Measurements from ENCODE around the gene HHIP.

Gene HHIP

GRCh38 chr4:144645631-144646522, at the start of gene HHIP:
TSS of gene HHIP (plus strand) at chr4:144646156. CDS start at chr4:144646676, 520 bp downstream.
- H3K27ac Mint-ChIP-seq = no peak within 1 kb of the TSS
- peak within 1 kb of the TSS; percentile 90 for H3K4me3 Mint-ChIP-seq
- peaks cover 21% of the 10 kb centered on the region for H3K4me1 Mint-ChIP-seq (ENCODE audit: low read depth)
- H3K9me3 Mint-ChIP-seq = no peaks in the 10 kb centered on the region
- H3K27me3 Mint-ChIP-seq (ENCODE audit: low read depth) = peaks cover 65% of the 10 kb centered on the region
- H3K36me3 Mint-ChIP-seq (ENCODE audit: low read depth) = no peaks in the 10 kb centered on the region

- no peaks in the 10 kb centered on the region for H3K27me3 Mint-ChIP-seq (ENCODE audit: low read depth)
- peaks cover 3% of the 10 kb centered on the region for H3K9me3 Mint-ChIP-seq
- H3K4me3 Mint-ChIP-seq = no peak overlapping the region
- no peaks in the 10 kb centered on the region for H3K36me3 Mint-ChIP-seq (ENCODE audit: low read depth)
- H3K27ac Mint-ChIP-seq = no peak overlapping the region
- H3K4me1 Mint-ChIP-seq (ENCODE audit: low read depth) = no peaks in the 10 kb centered on the region
Measured at GRCh38 chr4:144597171-144597570, 48.8 kb upstream of the HHIP start.

- no peaks in the 10 kb centered on the region for H3K36me3 Mint-ChIP-seq (ENCODE audit: low read depth)
- no peaks in the 10 kb centered on the region for H3K4me1 Mint-ChIP-seq (ENCODE audit: low read depth)
- H3K27me3 Mint-ChIP-seq (ENCODE audit: low read depth) = no peaks in the 10 kb centered on the region
- no peak overlapping the region for H3K27ac Mint-ChIP-seq
- peaks cover 3% of the 10 kb centered on the region for H3K9me3 Mint-ChIP-seq
- no peak overlapping the region for H3K4me3 Mint-ChIP-seq
Measured at GRCh38 chr4:144599621-144600020, 46.3 kb upstream of the HHIP start.

GRCh38 chr4:144611850-144612249, 34.1 kb upstream of the HHIP start:
- Mint-ChIP-seq H3K27me3 (ENCODE audit: low read depth) (no peaks in the 10 kb centered on the region), H3K27ac (no peak overlapping the region), H3K36me3 (ENCODE audit: low read depth) (no peaks in the 10 kb centered on the region), H3K4me1 (ENCODE audit: low read depth) (no peaks in the 10 kb centered on the region), H3K9me3 (no peaks in the 10 kb centered on the region), H3K4me3 (no peak overlapping the region)

- H3K27me3 Mint-ChIP-seq (ENCODE audit: low read depth) = no peaks in the 10 kb centered on the region
- H3K4me3 Mint-ChIP-seq = no peak overlapping the region
- no peaks in the 10 kb centered on the region for H3K9me3 Mint-ChIP-seq
- no peaks in the 10 kb centered on the region for H3K4me1 Mint-ChIP-seq (ENCODE audit: low read depth)
- H3K27ac Mint-ChIP-seq = no peak overlapping the region
- H3K36me3 Mint-ChIP-seq (ENCODE audit: low read depth) = no peaks in the 10 kb centered on the region
Measured at GRCh38 chr4:144614850-144615585, 30.9 kb upstream of the HHIP start.

GRCh38 chr4:144621681-144622080, 24.3 kb upstream of the HHIP start:
- H3K9me3 Mint-ChIP-seq = no peaks in the 10 kb centered on the region
- H3K4me3 Mint-ChIP-seq = no peak overlapping the region
- no peaks in the 10 kb centered on the region for H3K4me1 Mint-ChIP-seq (ENCODE audit: low read depth)
- H3K27ac Mint-ChIP-seq = no peak overlapping the region
- no peaks in the 10 kb centered on the region for H3K27me3 Mint-ChIP-seq (ENCODE audit: low read depth)
- H3K36me3 Mint-ChIP-seq (ENCODE audit: low read depth) = no peaks in the 10 kb centered on the region

- H3K9me3 Mint-ChIP-seq = no peaks in the 10 kb centered on the region
- no peak overlapping the region for H3K4me3 Mint-ChIP-seq
- H3K4me1 Mint-ChIP-seq (ENCODE audit: low read depth) = no peaks in the 10 kb centered on the region
- H3K27me3 Mint-ChIP-seq (ENCODE audit: low read depth) = no peaks in the 10 kb centered on the region
- no peaks in the 10 kb centered on the region for H3K36me3 Mint-ChIP-seq (ENCODE audit: low read depth)
- no peak overlapping the region for H3K27ac Mint-ChIP-seq
Measured at GRCh38 chr4:144627663-144628076, 18.3 kb upstream of the HHIP start.

- H3K27me3 Mint-ChIP-seq (ENCODE audit: low read depth) = peaks cover 9% of the 10 kb centered on the region
- H3K4me1 Mint-ChIP-seq (ENCODE audit: low read depth) = no peaks in the 10 kb centered on the region
- no peak overlapping the region for H3K4me3 Mint-ChIP-seq
- H3K36me3 Mint-ChIP-seq (ENCODE audit: low read depth) = no peaks in the 10 kb centered on the region
- H3K9me3 Mint-ChIP-seq = no peaks in the 10 kb centered on the region
- no peak overlapping the region for H3K27ac Mint-ChIP-seq
Measured at GRCh38 chr4:144633215-144633614, 12.7 kb upstream of the HHIP start.

- H3K27me3 Mint-ChIP-seq (ENCODE audit: low read depth) = peaks cover 12% of the 10 kb centered on the region
- no peaks in the 10 kb centered on the region for H3K4me1 Mint-ChIP-seq (ENCODE audit: low read depth)
- no peaks in the 10 kb centered on the region for H3K9me3 Mint-ChIP-seq
- H3K4me3 Mint-ChIP-seq = no peak overlapping the region
- no peak overlapping the region for H3K27ac Mint-ChIP-seq
- H3K36me3 Mint-ChIP-seq (ENCODE audit: low read depth) = no peaks in the 10 kb centered on the region
Measured at GRCh38 chr4:144634978-144635747, 10.8 kb upstream of the HHIP start.

GRCh38 chr4:144644368-144645101, 1.4 kb upstream of the HHIP start:
- Mint-ChIP-seq H3K36me3 (ENCODE audit: low read depth) (no peaks in the 10 kb centered on the region), H3K4me1 (ENCODE audit: low read depth) (peaks cover 21% of the 10 kb centered on the region), H3K27ac (no peak overlapping the region), H3K9me3 (no peaks in the 10 kb centered on the region), H3K4me3 (no peak overlapping the region), H3K27me3 (ENCODE audit: low read depth) (peaks cover 55% of the 10 kb centered on the region)

- H3K27me3 Mint-ChIP-seq (ENCODE audit: low read depth) = peaks cover 58% of the 10 kb centered on the region
- peaks cover 21% of the 10 kb centered on the region for H3K4me1 Mint-ChIP-seq (ENCODE audit: low read depth)
- H3K9me3 Mint-ChIP-seq = no peaks in the 10 kb centered on the region
- H3K4me3 Mint-ChIP-seq = peak overlapping the region; percentile 26
- no peak overlapping the region for H3K27ac Mint-ChIP-seq
- no peaks in the 10 kb centered on the region for H3K36me3 Mint-ChIP-seq (ENCODE audit: low read depth)
Measured at GRCh38 chr4:144645102-144645630, 790 bp upstream of the HHIP start.

GRCh38 chr4:144646523-144647094, 653 bp downstream of the HHIP start:
- H3K4me3 Mint-ChIP-seq = peak overlapping the region; percentile 90
- no peaks in the 10 kb centered on the region for H3K9me3 Mint-ChIP-seq
- peaks cover 21% of the 10 kb centered on the region for H3K4me1 Mint-ChIP-seq (ENCODE audit: low read depth)
- H3K27ac Mint-ChIP-seq = no peak overlapping the region
- peaks cover 65% of the 10 kb centered on the region for H3K27me3 Mint-ChIP-seq (ENCODE audit: low read depth)
- no peaks in the 10 kb centered on the region for H3K36me3 Mint-ChIP-seq (ENCODE audit: low read depth)

GRCh38 chr4:144647095-144647561, 1.2 kb downstream of the HHIP start:
- no peaks in the 10 kb centered on the region for H3K36me3 Mint-ChIP-seq (ENCODE audit: low read depth)
- H3K4me3 Mint-ChIP-seq = peak overlapping the region; percentile 90
- H3K27me3 Mint-ChIP-seq (ENCODE audit: low read depth) = peaks cover 65% of the 10 kb centered on the region
- H3K9me3 Mint-ChIP-seq = no peaks in the 10 kb centered on the region
- H3K27ac Mint-ChIP-seq = no peak overlapping the region
- peaks cover 21% of the 10 kb centered on the region for H3K4me1 Mint-ChIP-seq (ENCODE audit: low read depth)

Data from T-helper 1 cell treated with Interleukin-12 subunit alpha and Interleukin-12 subunit beta and Interleukin-4 antibody, amounts not matched to agents 30 μg/mL and 1 μg/mL, for 36 hours (primary cell).